HCT116 (cell line): ENCODE results near the gene NDUFA5.

Experiments used
- EZH2phosphoT487 ChIP-seq: fragments of 200-600 bp; IDR thresholded peaks from 2 replicates; pipeline ENCODE4 v1.6.1; 2018; ENCODE audit warnings: antibody characterized with exemption, borderline replicate concordance
- POLR2A ChIP-seq: IDR thresholded peaks from 2 replicates; pipeline ENCODE4 v1.7.0; 2011; ENCODE audit warnings: borderline replicate concordance; ENCODE audit not compliant: insufficient read depth, insufficient read length; ENCODE audit errors: extremely low read depth
- RAD21 ChIP-seq: IDR thresholded peaks from 2 replicates; pipeline ENCODE4 v1.6.1; 2012; ENCODE audit warnings: low read depth, mild to moderate bottlenecking
- TF ChIP-seq, protein P1 (sequence below), 3 experiments: fragments of 200-600 bp in 1 of 3; sonication (generic) in 1 of 3; IDR thresholded peaks in 2 of 3; conservative IDR thresholded peaks in 1 of 3; 2 replicates each; pipeline ENCODE4 v1.5.1; 2012 to 2017; ENCODE audit warnings: low read depth in 2 of 3, low read length in 2 of 3, antibody characterized with exemption in 1 of 3, borderline replicate concordance in 1 of 3, control low read depth in 1 of 3, mild to moderate bottlenecking in 1 of 3, mixed read lengths in 1 of 3, mixed run types in 1 of 3, moderate library complexity in 1 of 3; ENCODE audit not compliant: insufficient read depth in 1 of 3

- TF ChIP-seq, protein P1, sequence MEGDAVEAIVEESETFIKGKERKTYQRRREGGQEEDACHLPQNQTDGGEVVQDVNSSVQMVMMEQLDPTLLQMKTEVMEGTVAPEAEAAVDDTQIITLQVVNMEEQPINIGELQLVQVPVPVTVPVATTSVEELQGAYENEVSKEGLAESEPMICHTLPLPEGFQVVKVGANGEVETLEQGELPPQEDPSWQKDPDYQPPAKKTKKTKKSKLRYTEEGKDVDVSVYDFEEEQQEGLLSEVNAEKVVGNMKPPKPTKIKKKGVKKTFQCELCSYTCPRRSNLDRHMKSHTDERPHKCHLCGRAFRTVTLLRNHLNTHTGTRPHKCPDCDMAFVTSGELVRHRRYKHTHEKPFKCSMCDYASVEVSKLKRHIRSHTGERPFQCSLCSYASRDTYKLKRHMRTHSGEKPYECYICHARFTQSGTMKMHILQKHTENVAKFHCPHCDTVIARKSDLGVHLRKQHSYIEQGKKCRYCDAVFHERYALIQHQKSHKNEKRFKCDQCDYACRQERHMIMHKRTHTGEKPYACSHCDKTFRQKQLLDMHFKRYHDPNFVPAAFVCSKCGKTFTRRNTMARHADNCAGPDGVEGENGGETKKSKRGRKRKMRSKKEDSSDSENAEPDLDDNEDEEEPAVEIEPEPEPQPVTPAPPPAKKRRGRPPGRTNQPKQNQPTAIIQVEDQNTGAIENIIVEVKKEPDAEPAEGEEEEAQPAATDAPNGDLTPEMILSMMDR (IDR thresholded peaks at IDR 0.05 in 2 of 3, conservative IDR thresholded peaks at IDR 0.05 in 1 of 3; ENCODE audit: borderline replicate concordance in 1 of 3, insufficient read depth in 1 of 3, low read depth in 2 of 3, low read length in 2 of 3): no peak
- no peak for TF ChIP-seq RAD21
- no peak for TF ChIP-seq POLR2A
- TF ChIP-seq EZH2phosphoT487: no peak
These were observed 22.1 kb downstream of the NDUFA5 start for GRCh38 chr7:123535517-123535916.
